HL-60 (cell line): ENCODE measurements around the gene YY1.

Experiments used
- POLR2AphosphoS5 ChIP-seq: IDR thresholded peaks from 2 replicates; pipeline ENCODE4 v1.6.1; 2012; ENCODE audit warnings: low read depth
- REST ChIP-seq: IDR thresholded peaks from 2 replicates; pipeline ENCODE4 v1.6.1; 2012; ENCODE audit warnings: low read depth; ENCODE audit not compliant: insufficient replicate concordance
- TF ChIP-seq, protein P1 (sequence below): IDR thresholded peaks from one replicate; pipeline ENCODE4 v1.5.1; 2011; ENCODE audit warnings: low read length, control low read depth, inconsistent platforms; ENCODE audit not compliant: insufficient read depth

DNA sequence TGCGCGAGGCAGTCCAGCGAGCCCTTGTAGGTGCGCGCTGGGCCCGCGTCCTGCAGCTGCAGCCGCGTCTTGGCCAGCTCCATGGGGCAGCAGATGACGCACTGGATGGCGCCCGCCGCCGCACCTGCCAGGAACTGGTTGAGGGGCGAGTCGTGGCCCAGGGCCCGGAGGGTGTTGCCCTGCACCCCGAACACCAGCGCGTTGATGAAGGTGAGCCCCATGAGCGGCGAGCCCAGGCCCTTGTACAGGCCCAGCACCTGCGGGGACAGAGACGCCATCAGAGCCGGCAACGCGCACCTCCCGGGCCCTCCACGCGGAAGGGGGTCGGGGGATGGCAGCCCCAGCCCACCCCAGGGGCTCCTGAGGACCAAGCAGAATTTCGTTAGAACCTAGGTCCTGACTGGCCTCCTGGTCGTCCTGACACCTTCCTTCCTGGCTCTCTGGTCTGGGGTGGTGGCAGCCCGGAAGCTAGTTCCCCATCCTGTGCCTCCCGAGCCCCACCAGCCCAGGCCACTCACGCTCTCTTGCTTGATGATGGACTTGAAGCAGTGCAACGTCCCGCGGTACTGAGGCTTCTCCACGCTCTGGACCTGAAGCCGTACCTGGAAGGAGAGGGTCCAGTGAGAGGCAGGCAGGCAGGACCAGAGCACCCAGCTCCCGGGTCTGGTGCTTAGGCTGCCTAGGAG, 54.0 kb downstream of the YY1 start:
- TF ChIP-seq, protein P1, sequence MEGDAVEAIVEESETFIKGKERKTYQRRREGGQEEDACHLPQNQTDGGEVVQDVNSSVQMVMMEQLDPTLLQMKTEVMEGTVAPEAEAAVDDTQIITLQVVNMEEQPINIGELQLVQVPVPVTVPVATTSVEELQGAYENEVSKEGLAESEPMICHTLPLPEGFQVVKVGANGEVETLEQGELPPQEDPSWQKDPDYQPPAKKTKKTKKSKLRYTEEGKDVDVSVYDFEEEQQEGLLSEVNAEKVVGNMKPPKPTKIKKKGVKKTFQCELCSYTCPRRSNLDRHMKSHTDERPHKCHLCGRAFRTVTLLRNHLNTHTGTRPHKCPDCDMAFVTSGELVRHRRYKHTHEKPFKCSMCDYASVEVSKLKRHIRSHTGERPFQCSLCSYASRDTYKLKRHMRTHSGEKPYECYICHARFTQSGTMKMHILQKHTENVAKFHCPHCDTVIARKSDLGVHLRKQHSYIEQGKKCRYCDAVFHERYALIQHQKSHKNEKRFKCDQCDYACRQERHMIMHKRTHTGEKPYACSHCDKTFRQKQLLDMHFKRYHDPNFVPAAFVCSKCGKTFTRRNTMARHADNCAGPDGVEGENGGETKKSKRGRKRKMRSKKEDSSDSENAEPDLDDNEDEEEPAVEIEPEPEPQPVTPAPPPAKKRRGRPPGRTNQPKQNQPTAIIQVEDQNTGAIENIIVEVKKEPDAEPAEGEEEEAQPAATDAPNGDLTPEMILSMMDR, result no peak
- TF ChIP-seq POLR2AphosphoS5 (no peak), REST (no peak)
